Activated CD4-positive, CD25-positive, alpha-beta regulatory T cell treated with anti-CD3 and anti-CD28 coated beads, Interleukin-2, amount 50 U/mL, for 72 hours (primary cell): ENCODE data around the gene CHN1.
A peak's percentile ranks its signal among the peaks of the same experiment; 100 is the strongest.

ENCODE experiments used
- DNase-seq: peaks from one replicate; pipeline ENCODE4 v3.0.0; 2021

CHN1 gene

GRCh38 chr2:174780856-174781255 is 224.3 kb downstream of the CHN1 start:
- DNase-seq: no peak

GRCh38 chr2:174780191-174780840 is 224.9 kb downstream of the CHN1 start:
- no peak for DNase-seq

- DNase-seq: no peak
Measured at GRCh38 chr2:174779361-174779928, 225.7 kb downstream of the CHN1 start.

- peak; percentile 60 for DNase-seq
Measured at GRCh38 chr2:174778085-174778981, 226.8 kb downstream of the CHN1 start.

- no peak for DNase-seq
Measured at GRCh38 chr2:174777347-174778084, 227.7 kb downstream of the CHN1 start.

- DNase-seq: no peak
Measured at GRCh38 chr2:174776675-174777074, 228.5 kb downstream of the CHN1 start.

- DNase-seq: no peak
Measured at GRCh38 chr2:174776223-174776622, 229.0 kb downstream of the CHN1 start.

GRCh38 chr2:174775571-174775980 is 229.6 kb downstream of the CHN1 start:
- no peak for DNase-seq

- no peak for DNase-seq
Measured at GRCh38 chr2:174774886-174775285, 230.3 kb downstream of the CHN1 start.

- no peak for DNase-seq
Measured at GRCh38 chr2:174773215-174773614, 232.0 kb downstream of the CHN1 start.

GRCh38 chr2:174772472-174772801 is 232.7 kb downstream of the CHN1 start:
- no peak for DNase-seq

- no peak for DNase-seq
Measured at GRCh38 chr2:174771631-174772471, 233.3 kb downstream of the CHN1 start.

GRCh38 chr2:174771136-174771535 is 234.0 kb downstream of the CHN1 start:
- no peak for DNase-seq

- no peak for DNase-seq
Measured at GRCh38 chr2:174768557-174768956, 236.6 kb downstream of the CHN1 start.

- DNase-seq: no peak
Measured at GRCh38 chr2:174766271-174766670, 238.9 kb downstream of the CHN1 start.

- DNase-seq: no peak
Measured at GRCh38 chr2:174765576-174765975, 239.6 kb downstream of the CHN1 start.

- DNase-seq: no peak
Measured at GRCh38 chr2:174764280-174765255, 240.6 kb downstream of the CHN1 start, which contains the start of gene CHRNA1. Gene CHRNA1 (minus strand): TSS chr2:174764472. CDS start chr2:174764394, 78 bp downstream.

- no peak for DNase-seq
Measured at GRCh38 chr2:174763780-174764179, 241.4 kb downstream of the CHN1 start.

GRCh38 chr2:174762464-174762863 is 242.7 kb downstream of the CHN1 start:
- DNase-seq: no peak

GRCh38 chr2:174761837-174762236 is 243.3 kb downstream of the CHN1 start:
- no peak for DNase-seq
